GM21381 (cell line): ENCODE data around the gene POU5F1.
A peak's percentile ranks its signal among the peaks of the same experiment; 100 is the strongest.
"Not testable (repeated sequence)": the region's sequence is repeated elsewhere in the genome, so short reads cannot be mapped to it uniquely, and the experiment has no call there.

Experiments
- ATAC-seq: cut with Tn5 transposase; IDR thresholded peaks from one replicate; pipeline ENCODE4 v1.9.1; 2021; ENCODE audit warnings: mild to moderate bottlenecking, moderate library complexity; ENCODE audit not compliant: unreplicated experiment

Gene POU5F1

DNA sequence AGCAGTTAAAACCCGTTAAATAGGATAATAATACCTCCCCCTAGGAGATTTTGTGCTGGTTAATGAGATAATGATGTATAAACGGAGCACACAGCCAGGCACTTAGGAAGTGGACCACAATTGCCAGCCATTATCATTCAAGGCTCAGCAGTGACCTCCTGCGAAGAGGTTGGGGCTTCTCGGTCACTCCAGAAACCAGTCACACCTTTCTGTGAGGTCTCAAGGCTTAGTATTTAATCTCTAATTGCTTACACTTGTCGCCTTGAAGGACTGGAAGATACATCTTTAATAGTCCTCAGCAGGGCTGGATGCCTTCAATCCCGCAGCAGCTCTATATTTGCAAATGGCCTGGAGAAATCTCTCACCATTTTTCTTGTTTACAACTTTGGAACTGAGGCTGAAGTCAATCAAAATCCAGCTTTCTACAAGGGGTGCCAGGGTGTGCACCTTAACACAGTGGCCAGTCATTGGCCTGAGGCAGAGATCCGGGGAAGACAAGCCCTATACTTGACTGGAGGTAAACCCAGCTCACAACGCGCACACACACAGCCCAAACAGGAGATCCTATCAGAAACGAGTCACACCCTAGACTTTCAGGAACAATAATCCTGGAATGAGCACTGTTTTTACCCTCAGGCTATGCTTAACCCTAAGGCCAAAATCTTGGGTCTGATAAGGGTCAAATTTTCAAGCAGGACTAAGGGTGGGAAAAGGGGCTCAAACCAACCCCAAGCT is 1.2 kb downstream of the POU5F1 start:
- ATAC-seq: no peak

DNA sequence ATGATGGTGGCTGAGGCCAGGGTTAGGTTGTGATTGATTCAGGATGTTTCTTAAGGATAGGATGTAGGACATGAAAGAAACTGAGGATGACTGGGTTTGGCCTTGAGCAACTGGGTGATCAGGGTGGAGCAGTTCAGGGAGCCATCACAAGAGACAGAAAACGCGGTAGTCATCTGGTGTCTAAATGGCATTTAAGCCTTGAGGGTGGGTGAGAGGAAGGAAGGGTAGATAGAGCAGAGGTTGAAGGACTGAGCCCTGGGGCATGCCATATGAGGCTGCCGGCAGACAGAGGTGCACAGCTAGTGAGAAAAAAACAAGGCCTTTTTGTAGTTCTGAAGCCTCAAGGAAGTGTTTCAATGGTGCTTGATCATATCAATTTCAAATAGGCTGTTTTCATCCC is 1.9 kb downstream of the POU5F1 start:
- ATAC-seq: no peak

DNA sequence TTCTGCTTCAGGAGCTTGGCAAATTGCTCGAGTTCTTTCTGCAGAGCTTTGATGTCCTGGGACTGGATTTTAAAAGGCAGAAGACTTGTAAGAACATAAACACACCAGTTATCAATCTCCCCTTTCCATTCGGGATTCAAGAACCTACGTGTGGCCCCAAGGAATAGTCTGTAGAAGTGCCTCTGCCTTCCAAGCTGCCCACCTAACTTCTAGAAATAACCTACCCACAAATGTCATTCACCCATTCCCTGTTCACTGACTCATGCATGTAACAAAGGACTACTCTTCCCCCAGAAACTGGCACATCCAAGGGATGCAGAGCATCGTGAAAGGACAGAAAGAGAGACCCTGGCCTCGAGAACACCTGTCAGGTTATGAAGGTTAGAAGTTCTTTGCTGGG is 4.5 kb downstream of the POU5F1 start:
- no peak for ATAC-seq

DNA sequence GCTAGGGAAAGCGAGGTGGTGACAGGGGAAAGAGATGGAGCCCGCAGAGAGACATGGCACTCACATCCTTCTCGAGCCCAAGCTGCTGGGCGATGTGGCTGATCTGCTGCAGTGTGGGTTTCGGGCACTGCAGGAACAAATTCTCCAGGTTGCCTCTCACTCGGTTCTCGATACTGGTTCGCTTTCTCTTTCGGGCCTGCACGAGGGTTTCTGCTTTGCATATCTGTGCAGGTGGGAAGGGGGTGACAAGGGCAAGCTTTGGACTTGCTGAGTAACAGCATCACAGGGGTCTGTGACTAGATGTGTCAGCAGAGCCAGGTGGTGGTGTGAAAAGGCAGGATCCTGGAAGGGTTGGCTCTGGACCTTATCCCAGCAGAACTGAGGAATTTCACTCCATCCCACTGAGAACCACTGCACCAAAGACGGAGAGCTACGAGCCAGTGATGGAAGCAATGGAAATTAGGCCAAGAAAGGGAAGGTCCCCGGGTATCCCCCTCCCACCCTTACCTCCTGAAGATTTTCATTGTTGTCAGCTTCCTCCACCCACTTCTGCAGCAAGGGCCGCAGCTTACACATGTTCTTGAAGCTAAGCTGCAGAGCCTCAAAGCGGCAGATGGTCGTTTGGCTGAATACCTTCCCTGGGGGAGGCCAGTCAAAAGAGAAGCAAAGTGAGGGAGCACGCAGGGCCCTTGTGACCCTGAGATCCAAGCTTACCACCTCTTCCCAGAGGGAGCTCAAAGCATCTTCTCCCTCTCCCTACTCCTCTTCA is 5.2 kb downstream of the POU5F1 start:
- ATAC-seq: peak; percentile 48

DNA sequence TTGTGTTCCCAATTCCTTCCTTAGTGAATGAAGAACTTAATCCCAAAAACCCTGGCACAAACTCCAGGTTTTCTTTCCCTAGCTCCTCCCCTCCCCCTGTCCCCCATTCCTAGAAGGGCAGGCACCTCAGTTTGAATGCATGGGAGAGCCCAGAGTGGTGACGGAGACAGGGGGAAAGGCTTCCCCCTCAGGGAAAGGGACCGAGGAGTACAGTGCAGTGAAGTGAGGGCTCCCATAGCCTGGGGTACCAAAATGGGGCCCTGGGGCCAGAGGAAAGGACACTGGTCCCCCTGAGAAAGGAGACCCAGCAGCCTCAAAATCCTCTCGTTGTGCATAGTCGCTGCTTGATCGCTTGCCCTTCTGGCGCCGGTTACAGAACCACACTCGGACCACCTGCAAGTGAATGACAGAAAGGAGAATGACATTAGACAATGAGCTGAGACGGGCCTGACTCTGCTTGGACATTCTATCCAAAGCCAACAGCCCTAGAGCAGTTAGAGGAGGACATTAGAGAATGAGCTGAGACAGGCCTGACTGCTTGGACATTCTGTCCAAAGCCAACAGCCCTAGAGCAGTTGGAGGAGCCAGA is 5.9 kb downstream of the POU5F1 start:
- ATAC-seq: not testable (repeated sequence)

DNA sequence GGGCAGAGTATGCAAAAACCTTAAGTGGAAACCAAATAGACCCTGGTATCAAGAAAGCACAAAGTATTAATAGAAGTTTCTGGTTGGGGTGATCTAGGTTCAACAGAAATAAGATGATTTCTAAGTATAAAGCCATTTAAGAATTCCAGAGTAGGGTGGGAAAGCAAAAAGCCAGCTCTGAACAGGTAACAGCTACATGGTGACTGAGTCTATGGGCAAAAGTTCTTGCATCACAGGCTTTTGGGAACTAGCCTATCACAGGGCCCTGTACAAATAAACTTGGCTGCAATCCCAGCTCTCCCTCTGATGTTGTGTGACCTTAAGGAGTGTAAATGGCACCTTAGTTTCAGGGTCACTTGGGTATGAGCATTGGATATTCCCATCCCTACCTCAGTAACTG is 6.6 kb downstream of the POU5F1 start:
- no peak for ATAC-seq

DNA sequence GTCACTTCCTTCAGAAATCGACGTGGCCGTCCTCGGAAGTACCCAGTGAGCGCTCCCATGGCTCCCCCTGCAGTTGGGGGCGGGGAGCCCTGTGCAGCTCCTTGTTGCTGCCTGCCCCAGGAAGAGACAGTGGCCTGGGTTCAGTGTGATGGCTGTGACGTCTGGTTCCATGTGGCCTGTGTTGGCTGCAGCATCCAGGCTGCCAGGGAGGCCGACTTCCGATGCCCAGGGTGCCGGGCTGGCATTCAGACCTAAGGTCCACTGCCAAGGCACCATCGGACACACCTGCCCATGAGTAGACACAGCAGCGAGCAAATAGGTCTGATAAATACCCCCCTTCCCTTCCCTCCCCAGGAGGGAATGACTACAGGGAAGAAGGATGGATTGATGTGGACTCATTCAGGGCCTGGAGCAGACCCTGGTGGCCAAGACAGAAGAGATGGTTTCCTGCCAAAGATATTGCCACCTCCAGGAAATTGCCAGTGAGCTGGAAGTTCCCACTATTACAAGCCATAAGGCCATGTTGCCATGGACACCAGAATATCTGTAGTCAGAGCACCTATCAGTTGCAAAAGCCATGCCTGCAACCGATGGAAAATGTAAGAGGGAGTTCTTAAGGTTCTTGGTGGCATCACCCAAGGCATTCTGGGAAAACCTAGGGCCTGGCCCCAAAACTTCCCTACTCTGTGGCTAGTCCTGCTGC is 7.9 kb downstream of the POU5F1 start:
- ATAC-seq: no peak

DNA sequence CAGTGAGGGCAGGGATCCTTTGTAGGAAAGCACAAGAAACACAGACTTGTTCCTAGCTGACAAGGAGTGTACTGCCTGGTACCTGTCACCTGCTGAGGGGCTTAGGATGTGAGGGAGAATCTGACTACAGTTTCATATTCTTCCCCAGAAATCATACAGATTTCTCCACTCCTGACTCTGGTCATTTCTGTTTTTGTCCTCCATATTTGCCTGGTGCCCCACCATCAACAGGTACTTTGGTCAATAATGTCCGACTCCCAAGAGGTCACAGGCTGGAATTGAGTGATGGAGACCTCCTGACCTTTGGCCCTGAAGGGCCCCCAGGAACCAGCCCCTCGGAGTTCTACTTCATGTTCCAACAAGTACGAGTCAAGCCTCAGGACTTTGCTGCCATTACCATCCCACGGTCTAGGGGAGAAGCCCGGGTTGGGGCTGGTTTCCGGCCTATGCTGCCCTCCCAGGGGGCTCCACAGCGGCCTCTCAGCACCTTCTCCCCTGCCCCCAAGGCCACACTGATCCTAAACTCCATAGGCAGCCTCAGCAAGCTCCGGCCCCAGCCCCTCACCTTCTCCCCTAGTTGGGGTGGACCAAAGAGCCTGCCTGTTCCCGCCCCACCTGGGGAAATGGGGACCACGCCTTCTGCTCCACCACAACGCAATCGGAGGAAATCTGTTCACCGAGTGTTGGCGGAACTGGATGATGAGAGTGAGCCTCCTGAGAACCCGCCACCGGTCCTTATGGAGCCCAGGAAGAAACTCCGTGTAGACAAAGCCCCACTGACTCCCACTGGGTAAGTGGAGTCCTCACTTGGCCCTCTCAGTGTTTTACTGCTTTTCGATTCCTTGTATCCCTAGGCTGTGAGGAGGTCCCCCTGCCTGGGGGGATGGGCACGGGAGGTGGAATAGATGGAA is 9.0 kb downstream of the POU5F1 start:
- no peak for ATAC-seq

DNA sequence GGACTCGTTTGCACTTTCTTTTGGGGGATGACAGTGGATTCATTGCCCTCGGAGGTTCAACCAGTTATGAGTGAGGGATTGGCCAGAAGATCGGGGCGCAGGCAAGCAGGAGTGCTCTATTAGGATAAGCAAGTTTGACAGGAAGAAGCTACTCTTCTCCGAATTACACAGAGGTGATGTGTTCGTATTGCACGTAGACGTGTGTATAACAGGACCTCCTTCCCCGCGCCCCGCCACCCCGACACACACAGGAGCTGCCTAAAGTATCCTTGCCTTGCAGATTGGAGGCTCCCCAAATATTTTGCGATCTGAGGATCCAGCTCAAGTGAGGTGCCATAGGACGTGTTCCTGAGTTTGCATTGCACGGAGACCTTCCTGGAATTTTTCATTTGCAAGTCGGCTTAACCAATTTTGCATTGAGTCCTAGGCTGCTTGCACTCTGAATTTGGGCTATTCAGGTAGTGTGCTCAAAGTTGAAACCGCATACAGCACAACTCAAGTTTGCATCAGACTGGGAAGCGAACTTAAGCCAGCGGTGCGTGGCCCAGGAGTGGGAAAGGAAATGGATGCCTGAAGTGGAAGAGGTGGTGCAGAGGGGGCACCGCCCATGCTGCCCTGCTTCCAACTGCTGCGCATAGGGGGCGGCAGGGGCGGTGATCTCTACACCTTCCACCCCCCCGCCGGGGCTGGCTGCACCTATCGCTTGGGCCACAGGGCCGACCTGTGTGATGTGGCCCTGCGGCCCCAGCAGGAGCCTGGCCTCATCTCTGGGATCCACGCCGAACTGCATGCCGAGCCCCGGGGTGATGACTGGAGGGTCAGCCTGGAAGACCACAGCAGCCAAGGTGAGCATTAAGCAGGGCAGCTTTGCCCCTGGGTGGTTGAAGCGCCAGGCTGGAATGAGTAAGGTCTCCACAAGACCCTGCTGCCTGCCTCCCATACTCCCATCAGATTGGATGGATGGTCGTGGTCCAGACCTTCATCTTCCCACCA is 11.3 kb downstream of the POU5F1 start:
- no peak for ATAC-seq

DNA sequence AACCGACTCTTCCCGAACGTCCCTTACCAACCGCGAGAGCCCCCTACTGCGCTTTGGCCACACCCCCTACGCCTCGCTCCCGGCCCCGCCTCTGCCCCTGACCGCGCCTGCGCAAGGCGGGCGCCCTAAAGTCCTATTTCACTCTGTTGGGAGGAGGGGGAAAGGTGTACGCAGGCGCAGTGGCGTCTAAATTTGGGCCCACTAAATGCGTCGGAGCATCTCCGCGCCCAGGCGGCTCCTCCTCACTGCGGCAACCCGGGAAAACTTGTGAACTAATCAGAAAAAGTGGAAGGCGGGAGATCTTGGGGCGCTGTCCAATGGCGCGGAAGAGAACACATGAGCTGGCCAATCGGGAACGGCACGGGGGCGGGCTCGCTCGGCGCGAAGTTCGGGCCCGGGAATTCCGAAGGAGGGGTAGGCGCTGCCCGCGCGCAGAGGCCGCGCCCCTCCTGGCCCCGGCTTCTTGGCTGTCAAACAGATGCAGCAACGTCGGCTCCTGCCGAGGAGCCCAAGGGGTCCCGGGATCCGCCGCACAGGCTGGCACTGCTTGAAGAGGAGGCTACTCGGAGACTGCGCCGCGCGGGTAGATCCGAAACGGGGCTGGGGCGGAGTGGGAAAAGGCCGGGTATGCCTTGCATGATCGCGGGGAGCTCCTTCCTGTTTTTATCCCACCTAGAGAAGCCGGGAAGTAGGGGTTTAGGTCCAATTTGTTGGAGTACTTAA is 12.2 kb downstream of the POU5F1 start, which contains the start of gene TCF19:
TCF19 (plus strand) TSS at position 450 of the 723 bp plus-strand sequence. CDS start 881 bp downstream, outside the sequence.
- ATAC-seq: peak; percentile 82

DNA sequence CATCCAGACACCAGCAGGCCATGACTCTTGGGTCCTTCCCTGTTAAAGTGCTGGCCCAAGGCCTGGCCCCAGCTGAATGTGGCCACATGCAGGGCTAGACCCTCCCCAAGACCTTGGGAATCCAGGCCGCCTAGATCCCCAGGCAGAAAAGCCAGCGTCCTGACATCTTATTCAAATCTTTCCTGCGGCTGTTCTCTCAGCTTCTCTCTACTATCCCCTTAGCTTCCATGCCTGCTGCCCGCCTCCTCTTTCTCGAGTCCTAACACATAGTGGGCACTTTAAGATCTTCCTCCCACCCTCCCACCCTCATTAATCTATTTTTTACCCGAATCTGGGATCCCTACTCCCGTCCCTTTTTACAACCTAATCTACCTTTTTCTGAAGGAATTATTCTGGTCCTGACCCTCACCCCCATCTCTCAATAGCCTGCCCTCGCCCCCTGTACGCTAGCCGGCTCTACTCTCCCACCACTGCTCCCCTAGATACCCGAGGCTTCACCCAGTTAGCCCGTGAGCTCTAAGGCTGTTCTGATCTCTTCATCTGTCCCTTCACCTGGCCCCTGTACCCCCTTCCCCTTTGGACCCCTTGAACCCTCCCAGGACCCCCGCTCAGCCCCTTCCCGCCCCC is 12.9 kb downstream of the POU5F1 start, which contains the start of gene CCHCR1:
CCHCR1 (minus strand) TSS at position 290 of the 627 bp plus-strand sequence; CDS start at position 88, 202 bp downstream.
- no peak for ATAC-seq

DNA sequence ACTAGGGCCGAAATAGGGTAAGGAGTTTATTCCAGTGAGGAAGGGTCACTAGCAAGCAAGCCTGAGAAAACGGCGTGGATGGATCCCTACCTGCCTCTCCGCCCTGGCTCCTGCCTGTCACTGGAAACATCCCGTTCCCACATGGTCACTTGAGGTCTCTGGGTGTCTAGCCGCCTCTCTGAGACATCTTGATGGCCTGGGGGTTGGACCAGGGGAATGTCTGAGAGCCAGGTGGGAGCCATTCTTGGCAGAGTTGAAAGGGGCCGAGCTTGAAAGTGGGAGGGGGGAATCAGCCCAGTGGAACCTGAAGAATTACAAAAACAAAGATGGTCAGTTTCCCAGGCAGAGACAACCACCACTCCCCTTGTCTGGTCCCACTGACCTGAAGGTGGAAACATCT is 13.8 kb downstream of the POU5F1 start:
- ATAC-seq: no peak

DNA sequence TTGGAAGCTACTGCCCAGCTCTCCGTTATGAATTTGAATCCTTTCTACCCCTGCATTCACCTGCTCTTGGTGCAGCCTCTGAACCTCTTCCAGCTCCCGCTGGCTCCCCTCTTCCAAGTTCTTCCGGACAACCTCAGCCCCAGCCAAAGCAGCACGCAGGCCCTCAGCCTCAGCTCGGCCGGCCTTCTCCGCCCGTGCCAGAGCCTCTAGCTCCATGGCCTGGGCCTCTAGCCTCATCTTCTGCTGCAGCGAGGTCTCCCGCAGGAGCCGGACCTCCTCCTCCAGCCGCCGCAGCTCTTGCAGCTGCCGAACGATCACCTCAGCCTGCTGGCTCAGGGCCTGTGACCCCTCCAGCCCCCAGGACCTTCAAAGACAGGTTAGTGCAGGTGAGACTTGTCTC is 16.0 kb downstream of the POU5F1 start:
- ATAC-seq: no peak

DNA sequence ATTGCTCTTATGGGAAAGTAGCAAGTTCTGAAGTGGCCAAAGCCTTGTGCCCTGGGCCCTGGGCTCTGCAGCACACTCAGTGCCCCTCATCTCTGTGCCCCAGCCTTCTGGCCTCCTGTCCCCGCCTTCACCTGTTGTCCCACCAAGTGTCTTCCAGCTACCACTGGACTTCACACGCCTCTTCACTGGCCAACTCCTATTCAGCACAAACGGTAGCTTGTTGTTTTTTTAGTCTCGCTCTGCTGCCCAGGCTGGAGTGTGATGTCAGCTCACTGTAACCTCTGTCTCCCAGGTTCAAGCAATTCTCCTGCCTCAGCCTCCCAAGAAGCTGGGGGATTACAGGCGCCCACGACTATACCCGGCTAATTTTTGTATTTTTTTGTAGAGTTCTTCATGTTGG is 17.7 kb downstream of the POU5F1 start:
- no peak for ATAC-seq

DNA sequence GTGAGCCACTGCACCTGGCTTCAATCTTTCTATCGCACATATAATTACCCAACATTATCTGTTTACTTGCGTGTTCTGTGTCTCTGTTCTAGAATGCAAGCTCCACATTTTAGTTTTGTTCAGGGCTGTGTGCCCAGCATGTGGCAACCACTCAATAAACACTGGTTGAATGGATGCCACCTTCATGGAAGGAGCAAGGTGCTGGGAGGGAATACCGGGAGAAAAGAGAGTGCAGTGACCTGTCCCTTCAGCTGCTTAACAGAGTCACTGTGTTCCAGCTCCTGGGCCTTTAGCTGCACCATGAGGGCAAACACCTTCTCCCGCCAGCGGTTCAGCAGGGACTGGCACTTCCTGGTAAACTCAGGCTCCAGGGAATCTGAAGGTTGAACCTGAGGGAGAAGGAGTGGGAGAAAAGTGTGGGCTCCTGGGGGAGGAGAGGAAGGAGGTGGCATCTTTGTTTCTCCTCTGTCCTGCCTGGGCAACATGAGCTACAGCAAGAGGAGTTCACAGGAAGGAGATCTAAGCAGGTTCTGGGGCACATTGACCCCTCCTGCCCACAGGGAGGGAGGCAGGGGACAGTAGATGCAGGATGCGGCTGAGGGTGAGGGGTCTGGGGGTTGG is 20.5 kb downstream of the POU5F1 start:
- no peak for ATAC-seq

DNA sequence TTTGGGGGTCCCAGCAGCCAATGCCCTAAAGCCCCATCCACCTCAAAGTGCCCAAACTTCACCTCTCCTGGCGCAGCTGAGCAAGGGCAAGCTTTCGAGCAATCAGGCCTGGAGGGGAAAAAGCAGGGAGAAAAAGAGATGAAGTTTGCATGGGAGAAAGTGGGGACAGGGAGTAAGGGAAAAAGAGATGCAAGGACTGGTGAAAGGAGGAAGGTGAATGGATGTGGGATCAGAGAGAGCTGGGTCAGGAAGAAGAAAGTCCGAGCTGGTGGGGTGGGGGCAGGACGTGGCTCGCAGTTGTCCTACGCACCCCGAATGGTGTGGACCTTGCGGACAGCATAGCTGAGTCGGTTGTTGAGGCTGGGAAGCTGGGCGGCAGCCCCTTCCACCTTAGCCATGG is 25.1 kb downstream of the POU5F1 start:
- ATAC-seq: no peak

DNA sequence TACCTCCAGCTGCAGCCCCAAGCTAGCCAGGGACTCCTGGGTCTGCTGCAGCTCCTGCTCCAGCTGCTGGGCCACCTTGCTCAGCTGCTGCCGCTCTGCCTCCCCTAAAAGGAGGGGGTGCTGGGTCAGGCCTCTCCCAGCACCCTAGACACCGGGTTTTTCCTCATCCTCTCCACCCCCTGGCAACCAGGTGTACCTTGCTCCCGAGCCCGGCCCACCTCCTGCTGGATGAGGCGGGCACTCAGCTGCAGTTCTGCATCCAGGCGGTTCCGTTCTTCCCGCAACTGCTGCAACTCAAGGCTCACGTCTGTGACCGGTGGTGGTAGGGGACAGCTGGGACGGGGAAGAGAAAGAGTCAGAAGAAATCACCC is 25.5 kb downstream of the POU5F1 start:
- ATAC-seq: no peak
